Brain microvascular endothelial cell (primary cell): ENCODE measurements around the gene GTF2F1.

Source experiments
- DNase-seq: peaks from one replicate; pipeline ENCODE4 v3.0.0-alpha.2; 2020
- H3K27ac ChIP-seq: fragments of 250-450 bp; sonication (Bioruptor Pico); 2 replicates; pipeline ENCODE4 v1.5.1; 2020; ENCODE audit warnings: mild to moderate bottlenecking, moderate library complexity
- H3K27me3 ChIP-seq: fragments of 250-450 bp; sonication (Bioruptor Pico); replicated peaks from 2 replicates; pipeline ENCODE4 v1.5.1; 2020; ENCODE audit warnings: mild to moderate bottlenecking
- H3K36me3 ChIP-seq: fragments of 250-450 bp; sonication (Bioruptor Pico); replicated peaks from 2 replicates; pipeline ENCODE4 v1.5.1; 2020; ENCODE audit warnings: mild to moderate bottlenecking
- H3K4me3 ChIP-seq: 2 replicates; pipeline ENCODE4 v1.5.1; 2011; ENCODE audit warnings: low read depth, mild to moderate bottlenecking, control low read depth, low read length, moderate library complexity
- CTCF ChIP-seq: IDR thresholded peaks from 2 replicates; pipeline ENCODE4 v1.5.1; 2011; ENCODE audit warnings: low read depth, mild to moderate bottlenecking, moderate library complexity, low read length, control low read depth, inconsistent platforms; ENCODE audit errors: missing control alignments
- in situ Hi-C: cut with HindIII; loops from 2 replicates; pipeline ENCODE4 v1.10.0; 2017; ENCODE audit warnings: low sequenced_read_pairs, low pct_ligation_motif_present

Gene GTF2F1

GRCh38 chr19:6417713-6418561, 25.0 kb upstream of the GTF2F1 start:
- H3K27ac ChIP-seq = no peak overlapping the region
- no peak for DNase-seq
- in situ Hi-C loops = no loop called here
- no peak overlapping the region for H3K4me3 ChIP-seq
- H3K36me3 ChIP-seq = peaks cover 70% of the 10 kb centered on the region
- TF ChIP-seq CTCF = peak; percentile 69
- H3K27me3 ChIP-seq = no peaks in the 10 kb centered on the region

GRCh38 chr19:6416658-6417405, 23.9 kb upstream of the GTF2F1 start:
- TF ChIP-seq CTCF = no peak
- no peak overlapping the region for H3K4me3 ChIP-seq
- H3K27ac ChIP-seq = no peak overlapping the region
- DNase-seq = no peak
- peaks cover 68% of the 10 kb centered on the region for H3K36me3 ChIP-seq
- H3K27me3 ChIP-seq = no peaks in the 10 kb centered on the region
- in situ Hi-C loops = no loop called here

- H3K27me3 ChIP-seq = no peaks in the 10 kb centered on the region
- no peak overlapping the region for H3K27ac ChIP-seq
- in situ Hi-C loops = no loop called here
- DNase-seq = no peak
- no peak overlapping the region for H3K4me3 ChIP-seq
- peaks cover 60% of the 10 kb centered on the region for H3K36me3 ChIP-seq
- no peak for TF ChIP-seq CTCF
Measured at GRCh38 chr19:6415591-6416190, 22.7 kb upstream of the GTF2F1 start.

- Histone ChIP-seq H3K36me3 (peaks cover 56% of the 10 kb centered on the region), H3K27ac (no peak overlapping the region), H3K27me3 (no peaks in the 10 kb centered on the region), H3K4me3 (no peak overlapping the region)
- TF ChIP-seq CTCF = no peak
- no peak for DNase-seq
- in situ Hi-C loops = no loop called here
Measured at GRCh38 chr19:6414793-6415590, 22.0 kb upstream of the GTF2F1 start.

GRCh38 chr19:6413721-6414643, 21.0 kb upstream of the GTF2F1 start:
- DNase-seq = no peak
- in situ Hi-C loops = no loop called here
- TF ChIP-seq CTCF = no peak
- Histone ChIP-seq H3K4me3 (no peak overlapping the region), H3K27me3 (no peaks in the 10 kb centered on the region), H3K27ac (no peak overlapping the region), H3K36me3 (peaks cover 49% of the 10 kb centered on the region)
